Central memory CD8-positive, alpha-beta T cell (primary cell): ENCODE measurements around the gene XYLT1.

Source experiments
- ATAC-seq: fragments of 150-1000 bp; cut with Tn5 transposase; replicated peaks from 2 replicates; pipeline ENCODE4 v1.10.0; 2022; ENCODE audit warnings: mild to moderate bottlenecking, moderate FRiP score, moderate number of reproducible peaks; ENCODE audit not compliant: poor library complexity, severe bottlenecking; ENCODE audit errors: extremely low read depth
- DNase-seq, 2 donors: peaks; one replicate each; pipeline ENCODE4 v3.0.0; 2021; ENCODE audit warnings: low spot score in 2 of 2
- H3K27ac Mint-ChIP-seq: one replicate; pipeline ENCODE4 v1.8.0; 2022; ENCODE audit warnings: low read depth, mild to moderate bottlenecking, moderate library complexity, mixed read lengths
- H3K27me3 Mint-ChIP-seq: one replicate; pipeline ENCODE4 v1.8.0; 2022; ENCODE audit warnings: mixed read lengths
- H3K36me3 Mint-ChIP-seq: one replicate; pipeline ENCODE4 v1.8.0; 2022; ENCODE audit warnings: mild to moderate bottlenecking, moderate library complexity, mixed read lengths; ENCODE audit not compliant: insufficient read depth
- H3K4me1 Mint-ChIP-seq: one replicate; pipeline ENCODE4 v1.8.0; 2022; ENCODE audit warnings: mixed read lengths
- H3K4me3 Mint-ChIP-seq: one replicate; pipeline ENCODE4 v1.8.0; 2022; ENCODE audit warnings: mild to moderate bottlenecking, moderate library complexity, mixed read lengths
- H3K9me3 Mint-ChIP-seq: one replicate; pipeline ENCODE4 v1.8.0; 2022; ENCODE audit warnings: mixed read lengths

Gene XYLT1

DNA sequence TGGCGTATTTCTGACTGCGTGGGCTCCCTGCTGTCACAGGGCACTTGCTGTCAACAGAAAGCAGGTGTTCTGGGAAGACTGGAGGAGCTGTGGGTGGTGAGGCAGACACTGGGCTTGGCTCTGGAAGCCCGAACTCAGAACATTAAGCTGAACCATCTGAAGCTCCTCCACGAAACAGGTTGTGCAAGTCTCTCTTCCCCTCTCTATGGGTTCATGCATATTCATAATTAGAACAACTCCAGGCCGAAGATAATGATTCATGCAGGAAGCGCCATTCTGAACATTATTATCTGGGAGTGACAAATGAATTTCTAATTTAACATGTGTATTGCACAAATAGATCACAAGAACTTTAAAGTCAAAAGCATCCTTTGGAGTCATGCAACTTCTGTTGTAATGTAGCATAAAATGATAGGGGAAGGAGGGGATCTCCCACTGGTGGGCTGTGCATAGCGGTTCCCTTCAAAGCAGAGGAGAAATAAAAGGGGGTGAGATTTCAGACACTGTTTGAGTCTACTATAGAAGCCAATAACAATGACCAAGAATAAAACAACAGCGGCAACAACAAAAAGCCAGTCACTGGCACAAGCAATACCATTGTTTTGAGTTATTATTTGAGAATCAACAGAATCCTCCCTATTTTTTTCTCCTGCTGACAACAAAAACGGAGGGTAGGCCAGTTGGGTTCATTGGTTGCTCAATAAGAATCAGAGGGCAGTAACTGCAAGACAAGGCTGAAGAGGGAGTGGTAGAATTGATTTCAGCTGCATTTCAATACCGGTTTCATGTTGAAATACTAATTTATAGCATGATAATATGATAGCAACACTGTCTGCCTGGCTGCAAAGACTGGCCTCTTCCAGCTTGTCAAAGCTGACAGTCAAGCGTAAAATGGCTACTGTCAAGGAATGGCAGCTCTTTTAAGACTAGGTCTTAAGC, 407.3 kb downstream of the XYLT1 start:
- ATAC-seq (no peak), DNase-seq (no peak)
- H3K9me3 Mint-ChIP-seq: no peaks in the 10 kb centered on the region
- H3K27me3 Mint-ChIP-seq: no peaks in the 10 kb centered on the region
- H3K27ac Mint-ChIP-seq: no peak overlapping the region
- peaks cover 2% of the 10 kb centered on the region for H3K36me3 Mint-ChIP-seq
- H3K4me1 Mint-ChIP-seq: no peaks in the 10 kb centered on the region
- H3K4me3 Mint-ChIP-seq: no peak overlapping the region

DNA sequence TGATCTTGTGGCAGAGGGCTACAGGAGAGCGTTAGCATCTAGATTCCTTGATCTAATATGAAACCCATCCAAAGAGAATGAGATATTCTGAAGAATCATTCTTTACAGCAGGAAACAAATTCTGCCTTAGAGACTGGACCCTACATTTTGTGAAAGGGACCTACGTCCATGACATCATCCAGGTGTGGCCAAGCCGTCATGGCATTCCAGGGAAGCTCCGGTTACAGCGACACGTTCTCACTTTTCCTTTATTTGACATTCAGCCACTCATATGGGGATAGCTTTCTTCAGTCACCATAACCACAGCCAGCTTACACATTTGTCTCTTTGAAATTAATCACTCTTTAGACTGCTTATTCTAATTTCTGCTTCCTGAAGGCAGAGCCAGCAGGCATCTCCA, 408.1 kb downstream of the XYLT1 start:
- no peaks in the 10 kb centered on the region for H3K9me3 Mint-ChIP-seq
- no peak overlapping the region for H3K27ac Mint-ChIP-seq
- peaks cover 4% of the 10 kb centered on the region for H3K36me3 Mint-ChIP-seq
- H3K4me1 Mint-ChIP-seq: no peaks in the 10 kb centered on the region
- no peak overlapping the region for H3K4me3 Mint-ChIP-seq
- ATAC-seq (no peak), DNase-seq (no peak)
- H3K27me3 Mint-ChIP-seq: no peaks in the 10 kb centered on the region

DNA sequence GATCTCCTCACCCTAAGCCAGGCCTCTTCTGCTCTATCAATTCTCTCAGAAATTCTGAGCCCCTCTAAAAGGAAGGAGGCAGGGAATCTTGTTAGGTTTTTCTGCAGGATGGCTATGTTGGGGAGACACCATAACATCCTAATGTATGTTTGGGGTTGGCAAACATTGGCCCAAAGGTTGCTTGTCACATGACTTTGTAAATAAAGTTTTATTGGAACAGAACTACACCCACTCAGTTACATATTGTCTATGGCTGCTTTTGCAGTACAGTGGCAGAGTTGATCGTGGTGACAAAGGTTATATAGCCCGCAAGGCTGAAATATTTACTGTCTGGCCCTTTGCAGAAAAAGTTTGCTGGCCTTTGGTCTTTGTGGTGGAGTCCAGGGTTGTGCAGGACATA, 409.4 kb downstream of the XYLT1 start:
- peaks cover 4% of the 10 kb centered on the region for H3K36me3 Mint-ChIP-seq
- no peak for DNase-seq
- no peak overlapping the region for H3K4me3 Mint-ChIP-seq
- no peaks in the 10 kb centered on the region for H3K9me3 Mint-ChIP-seq
- ATAC-seq: no peak
- no peaks in the 10 kb centered on the region for H3K4me1 Mint-ChIP-seq
- peaks cover 7% of the 10 kb centered on the region for H3K27me3 Mint-ChIP-seq
- H3K27ac Mint-ChIP-seq: peak overlapping the region; percentile 55

DNA sequence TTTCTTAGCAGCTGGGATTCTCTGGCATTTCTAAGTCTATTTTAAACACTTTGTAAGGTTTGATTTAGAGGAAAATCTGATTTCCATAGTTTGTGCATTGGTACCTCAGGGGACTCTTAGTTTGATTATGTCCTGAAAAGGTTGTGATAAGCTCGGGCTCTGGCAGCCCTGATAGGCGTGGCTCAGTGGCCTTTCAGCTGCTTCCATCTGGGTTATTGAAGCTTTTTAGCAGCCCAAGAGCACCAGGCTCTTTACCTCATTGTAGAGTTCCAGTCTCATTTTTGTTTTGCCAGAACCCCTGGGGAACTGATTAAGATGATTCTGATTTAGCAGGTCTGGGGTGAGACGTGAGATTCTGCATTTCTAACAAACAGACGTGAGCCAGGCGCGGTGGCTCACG, 412.3 kb downstream of the XYLT1 start:
- no peak overlapping the region for H3K4me3 Mint-ChIP-seq
- H3K4me1 Mint-ChIP-seq: no peaks in the 10 kb centered on the region
- ATAC-seq (no peak), DNase-seq (no peak)
- no peak overlapping the region for H3K27ac Mint-ChIP-seq
- H3K9me3 Mint-ChIP-seq: no peaks in the 10 kb centered on the region
- peaks cover 2% of the 10 kb centered on the region for H3K36me3 Mint-ChIP-seq
- peaks cover 9% of the 10 kb centered on the region for H3K27me3 Mint-ChIP-seq

DNA sequence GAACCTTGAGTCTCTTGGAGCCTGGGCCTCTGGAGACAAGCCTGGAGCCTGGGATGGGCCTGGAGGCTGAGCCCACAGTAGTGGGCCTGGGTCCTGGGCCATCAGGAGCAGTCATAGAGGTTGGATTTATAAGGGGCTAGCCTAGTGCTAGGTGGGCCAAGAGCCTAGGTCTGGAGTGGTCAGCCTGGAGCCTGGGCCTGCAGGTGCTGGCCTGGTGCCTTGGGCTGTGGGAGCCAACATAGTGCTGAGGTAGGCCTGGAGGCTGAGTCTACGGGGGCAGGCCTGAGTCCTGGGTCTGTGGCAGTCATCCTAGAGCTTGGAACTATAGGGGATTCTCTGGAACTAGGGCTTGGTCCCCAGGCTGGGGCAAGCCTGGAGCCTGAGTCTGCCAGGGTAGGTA, 414.1 kb downstream of the XYLT1 start:
- no peaks in the 10 kb centered on the region for H3K4me1 Mint-ChIP-seq
- DNase-seq: no peak
- ATAC-seq: no peak
- H3K27ac Mint-ChIP-seq: no peak overlapping the region
- H3K9me3 Mint-ChIP-seq: no peaks in the 10 kb centered on the region
- no peak overlapping the region for H3K4me3 Mint-ChIP-seq
- H3K36me3 Mint-ChIP-seq: peaks cover 2% of the 10 kb centered on the region
- peaks cover 26% of the 10 kb centered on the region for H3K27me3 Mint-ChIP-seq

DNA sequence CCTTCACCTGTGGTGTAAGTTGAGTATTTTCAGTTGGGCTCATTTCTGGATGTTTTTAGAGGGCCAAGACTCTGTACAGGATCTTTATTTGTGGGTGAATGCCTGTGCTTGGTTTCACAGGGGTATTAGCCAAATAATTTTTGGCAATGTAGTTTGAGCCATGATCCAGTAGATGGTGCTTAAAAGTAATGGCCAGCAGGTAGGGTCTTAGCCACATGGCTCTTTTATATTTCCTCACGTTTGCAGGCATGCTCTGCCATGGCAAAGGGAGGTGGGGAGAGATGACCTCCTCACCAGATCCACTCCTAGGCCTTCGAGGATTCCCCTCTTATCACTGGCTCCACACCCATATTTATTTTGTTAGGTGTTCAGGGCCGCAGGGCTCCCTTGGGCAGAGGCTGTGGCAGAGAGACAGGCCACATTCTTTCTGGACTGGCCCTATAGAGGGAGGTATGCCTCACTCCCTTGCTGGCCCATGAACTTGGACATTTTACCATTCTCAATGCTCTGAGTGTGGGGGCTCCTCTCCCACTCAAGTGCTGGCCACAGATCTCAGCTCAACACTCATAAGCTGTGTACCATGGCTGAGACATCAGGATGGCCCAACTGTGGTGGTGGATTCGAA, 417.1 kb downstream of the XYLT1 start:
- Mint-ChIP-seq H3K9me3 (no peaks in the 10 kb centered on the region), H3K4me3 (no peak overlapping the region), H3K4me1 (no peaks in the 10 kb centered on the region), H3K36me3 (peaks cover 2% of the 10 kb centered on the region), H3K27me3 (peaks cover 33% of the 10 kb centered on the region), H3K27ac (no peak overlapping the region)
- ATAC-seq (no peak), DNase-seq (no peak)
